DOHH2 (cell line): ENCODE results near the gene PGAM1.

Source experiments
- H3F3A ChIP-seq: fragments of 200-600 bp; sonication (generic), shearing (Covaris generic); 2 replicates; pipeline ENCODE4 v1.6.0; 2016; ENCODE audit warnings: antibody characterized with exemption, mild to moderate bottlenecking; ENCODE audit not compliant: control insufficient read depth, insufficient read depth
- H3K27ac ChIP-seq: fragments of 200-600 bp; sonication (generic); 2 replicates; pipeline ENCODE4 v1.5.1; 2014; ENCODE audit warnings: low read depth, mild to moderate bottlenecking, low read length, moderate library complexity
- H3K27me3 ChIP-seq: fragments of 200-600 bp; sonication (generic); 2 replicates; pipeline ENCODE4 v1.6.1; 2014; ENCODE audit warnings: mild to moderate bottlenecking, low read length, mixed read lengths; ENCODE audit not compliant: control insufficient read depth
- H3K36me3 ChIP-seq: fragments of 200-600 bp; sonication (generic); 2 replicates; pipeline ENCODE4 v1.6.1; 2014; ENCODE audit warnings: mild to moderate bottlenecking, low read length, moderate library complexity, mixed read lengths; ENCODE audit not compliant: control insufficient read depth
- H3K4me1 ChIP-seq: fragments of 200-600 bp; sonication (generic); 2 replicates; pipeline ENCODE4 v1.6.1; 2014; ENCODE audit warnings: mild to moderate bottlenecking, low read length, mixed read lengths; ENCODE audit not compliant: control insufficient read depth
- H3K4me2 ChIP-seq: fragments of 200-600 bp; sonication (generic); 2 replicates; pipeline ENCODE4 v1.6.0; 2014; ENCODE audit warnings: mild to moderate bottlenecking, low read length, moderate library complexity
- H3K4me3 ChIP-seq: fragments of 200-600 bp; sonication (generic); 2 replicates; pipeline ENCODE4 v1.5.1; 2014; ENCODE audit warnings: mild to moderate bottlenecking, low read length, mixed read lengths
- H3K79me2 ChIP-seq: fragments of 200-600 bp; sonication (generic); 2 replicates; pipeline ENCODE4 v1.6.1; 2014; ENCODE audit warnings: mild to moderate bottlenecking, low read length, mixed read lengths; ENCODE audit not compliant: control insufficient read depth
- H3K9me2 ChIP-seq: fragments of 200-600 bp; sonication (generic); replicated peaks from 2 replicates; pipeline ENCODE4 v1.6.1; 2014; ENCODE audit warnings: mild to moderate bottlenecking, low read length, mixed read lengths; ENCODE audit not compliant: control insufficient read depth
- H3K9me3 ChIP-seq: fragments of 200-600 bp; sonication (generic); 2 replicates; pipeline ENCODE4 v1.6.1; 2014; ENCODE audit warnings: antibody characterized with exemption, low read length, mixed read lengths; ENCODE audit not compliant: control insufficient read depth, insufficient read depth
- H4K20me1 ChIP-seq: fragments of 200-600 bp; sonication (generic); 2 replicates; pipeline ENCODE4 v1.6.0; 2014; ENCODE audit warnings: low read depth, mild to moderate bottlenecking, antibody characterized with exemption, low read length, moderate library complexity; ENCODE audit not compliant: control insufficient read depth, insufficient read depth
- EZH2phosphoT487 ChIP-seq: fragments of 200-600 bp; sonication (generic); IDR thresholded peaks from 2 replicates; pipeline ENCODE4 v1.6.1; 2017; ENCODE audit warnings: borderline replicate concordance, mild to moderate bottlenecking, antibody characterized with exemption, low read length, moderate library complexity, mixed read lengths
- TF ChIP-seq, protein P1 (sequence below): fragments of 200-600 bp; sonication (generic); IDR thresholded peaks from one replicate; pipeline ENCODE4 v1.5.1; 2014; ENCODE audit warnings: antibody characterized with exemption, mild to moderate bottlenecking, low read depth, low read length; ENCODE audit not compliant: poor library complexity, severe bottlenecking

Gene PGAM1

GRCh38 chr10:97445357-97445721 lies 19.3 kb downstream of the PGAM1 start:
- H3K27me3 ChIP-seq = no peaks in the 10 kb centered on the region
- H3K4me2 ChIP-seq = peak overlapping the region; percentile 93
- H3F3A ChIP-seq = no peaks in the 10 kb centered on the region
- H3K36me3 ChIP-seq = peaks cover 45% of the 10 kb centered on the region
- H3K9me2 ChIP-seq = no peaks in the 10 kb centered on the region
- H3K4me1 ChIP-seq = peaks cover 28% of the 10 kb centered on the region
- H3K9me3 ChIP-seq = no peaks in the 10 kb centered on the region
- peaks cover 71% of the 10 kb centered on the region for H3K79me2 ChIP-seq
- TF ChIP-seq, protein P1, sequence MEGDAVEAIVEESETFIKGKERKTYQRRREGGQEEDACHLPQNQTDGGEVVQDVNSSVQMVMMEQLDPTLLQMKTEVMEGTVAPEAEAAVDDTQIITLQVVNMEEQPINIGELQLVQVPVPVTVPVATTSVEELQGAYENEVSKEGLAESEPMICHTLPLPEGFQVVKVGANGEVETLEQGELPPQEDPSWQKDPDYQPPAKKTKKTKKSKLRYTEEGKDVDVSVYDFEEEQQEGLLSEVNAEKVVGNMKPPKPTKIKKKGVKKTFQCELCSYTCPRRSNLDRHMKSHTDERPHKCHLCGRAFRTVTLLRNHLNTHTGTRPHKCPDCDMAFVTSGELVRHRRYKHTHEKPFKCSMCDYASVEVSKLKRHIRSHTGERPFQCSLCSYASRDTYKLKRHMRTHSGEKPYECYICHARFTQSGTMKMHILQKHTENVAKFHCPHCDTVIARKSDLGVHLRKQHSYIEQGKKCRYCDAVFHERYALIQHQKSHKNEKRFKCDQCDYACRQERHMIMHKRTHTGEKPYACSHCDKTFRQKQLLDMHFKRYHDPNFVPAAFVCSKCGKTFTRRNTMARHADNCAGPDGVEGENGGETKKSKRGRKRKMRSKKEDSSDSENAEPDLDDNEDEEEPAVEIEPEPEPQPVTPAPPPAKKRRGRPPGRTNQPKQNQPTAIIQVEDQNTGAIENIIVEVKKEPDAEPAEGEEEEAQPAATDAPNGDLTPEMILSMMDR = no peak
- TF ChIP-seq EZH2phosphoT487 = no peak
- H3K4me3 ChIP-seq = peak overlapping the region; percentile 96
- H3K27ac ChIP-seq = no peak overlapping the region
- 0 out of 2 replicates have a peak, but pooled peaks cover 7% of the 10 kb centered on the region for H4K20me1 ChIP-seq

DNA sequence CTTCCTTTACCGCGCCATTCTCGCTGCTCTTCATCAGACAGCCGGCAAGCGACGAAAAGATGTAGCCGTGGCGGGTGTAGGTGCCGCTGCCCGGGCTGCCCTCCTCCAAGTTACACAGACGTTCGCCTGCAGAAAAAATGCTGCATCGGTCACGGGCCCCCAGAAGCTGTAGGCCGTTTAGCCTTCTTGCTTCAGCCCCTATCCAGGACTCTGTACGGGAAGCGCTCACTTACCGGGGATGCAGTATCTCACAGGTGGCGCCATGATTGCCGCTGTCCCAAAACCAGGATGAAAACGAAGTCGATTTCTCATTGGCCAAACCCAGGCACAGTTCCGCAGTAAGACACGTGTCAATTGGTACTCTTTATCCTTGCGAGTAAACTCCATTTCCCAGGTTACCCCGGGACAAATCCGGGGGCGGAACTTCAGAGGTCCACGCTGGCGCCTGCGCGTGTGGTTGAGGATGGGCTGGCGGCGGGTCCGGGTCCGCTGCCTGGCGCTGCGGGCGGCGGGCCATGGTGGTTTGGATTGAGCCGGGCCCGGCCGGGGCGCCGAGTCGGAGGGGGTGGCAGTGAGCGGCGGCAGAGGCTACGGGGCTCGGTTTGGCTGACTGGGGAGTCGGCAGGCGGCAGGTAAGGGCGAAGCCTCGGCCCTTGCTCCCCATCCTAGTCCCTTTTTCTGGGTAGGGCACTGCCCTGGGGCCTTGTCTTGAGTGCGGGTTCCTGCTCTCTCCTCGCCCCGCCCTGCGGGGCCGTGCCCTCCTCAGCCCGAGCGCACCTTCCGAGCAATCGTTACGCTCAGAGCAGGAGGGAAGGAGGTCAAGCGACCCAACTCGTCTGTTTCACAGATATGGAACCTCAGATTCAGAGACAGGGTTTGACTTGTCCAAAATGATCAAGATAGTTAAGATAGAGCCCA lies 20.0 kb downstream of the PGAM1 start, which contains the start of the genes EXOSC1 and ZDHHC16:
TSS of gene EXOSC1 (minus strand) at position 285 of the 918 bp plus-strand sequence. CDS start at position 264, 21 bp downstream.
TSS of gene ZDHHC16 (plus strand) at position 454 of the 918 bp plus-strand sequence. CDS start 5,501 bp downstream, outside the sequence.
- H3K79me2 ChIP-seq = peaks cover 77% of the 10 kb centered on the region
- no peak within 1 kb of the TSS for H3K27ac ChIP-seq
- peak within 1 kb of the TSS; percentile 96 for H3K4me3 ChIP-seq
- 0 out of 2 replicates have a peak, but pooled peaks cover 7% of the 10 kb centered on the region for H4K20me1 ChIP-seq
- H3K9me2 ChIP-seq = no peaks in the 10 kb centered on the region
- peak within 1 kb of the TSS; percentile 93 for H3K4me2 ChIP-seq
- H3K4me1 ChIP-seq = peaks cover 28% of the 10 kb centered on the region
- no peaks in the 10 kb centered on the region for H3K27me3 ChIP-seq
- H3F3A ChIP-seq = no peaks in the 10 kb centered on the region
- TF ChIP-seq, protein P1 = peak; percentile 26
- no peak for TF ChIP-seq EZH2phosphoT487
- H3K9me3 ChIP-seq = no peaks in the 10 kb centered on the region
- peaks cover 44% of the 10 kb centered on the region for H3K36me3 ChIP-seq

DNA sequence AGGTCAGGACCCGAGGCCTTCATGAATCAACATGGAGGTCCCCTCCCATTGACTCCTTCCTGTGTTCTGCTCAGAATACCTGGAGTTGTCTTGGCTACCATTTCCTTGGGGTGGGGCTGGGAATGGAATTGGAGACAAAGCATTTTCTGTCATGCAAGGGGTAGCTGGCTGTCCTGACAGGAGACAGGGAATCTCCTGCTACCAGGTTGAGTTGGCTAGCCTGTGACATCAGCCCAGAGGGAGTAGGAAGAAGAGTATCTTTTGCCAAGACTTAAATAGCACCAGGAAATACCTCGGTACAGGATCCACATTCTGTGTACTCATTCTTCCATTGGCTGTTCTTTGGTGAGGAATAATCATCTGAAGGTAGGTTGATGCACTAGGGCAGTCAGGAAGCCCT lies 24.8 kb downstream of the PGAM1 start:
- peaks cover 16% of the 10 kb centered on the region for H3K4me1 ChIP-seq
- H3K9me3 ChIP-seq = no peaks in the 10 kb centered on the region
- no peaks in the 10 kb centered on the region for H3K9me2 ChIP-seq
- H3K4me2 ChIP-seq = no peak overlapping the region
- TF ChIP-seq EZH2phosphoT487 = no peak
- TF ChIP-seq, protein P1 = no peak
- H3K4me3 ChIP-seq = no peak overlapping the region
- no peaks in the 10 kb centered on the region for H3K27me3 ChIP-seq
- H3K36me3 ChIP-seq = peaks cover 49% of the 10 kb centered on the region
- H3K27ac ChIP-seq = no peak overlapping the region
- no peaks in the 10 kb centered on the region for H3F3A ChIP-seq
- peaks cover 53% of the 10 kb centered on the region for H3K79me2 ChIP-seq
- peaks cover 7% of the 10 kb centered on the region; the same call in 1 of the 2 replicates for H4K20me1 ChIP-seq
